MM.1S (cell line): Measurements from ENCODE around the gene PAM16.

Experiments used
- EZH2 ChIP-seq: fragments of 300-600 bp; sonication (generic); optimal IDR thresholded peaks from 2 replicates; pipeline ENCODE3; 2017; ENCODE audit warnings: low read depth, mild to moderate bottlenecking, antibody characterized with exemption, low read length, mixed read lengths
- EZH2phosphoT487 ChIP-seq: fragments of 300-600 bp; sonication (generic); IDR thresholded peaks from 2 replicates; pipeline ENCODE4 v1.6.1; 2018; ENCODE audit warnings: antibody characterized with exemption, low read length
- TF ChIP-seq, protein P1 (sequence below): fragments of 300-600 bp; sonication (generic); IDR thresholded peaks from 2 replicates; pipeline ENCODE4 v1.5.1; 2016; ENCODE audit warnings: antibody characterized with exemption, low read length, mixed read lengths

DNA sequence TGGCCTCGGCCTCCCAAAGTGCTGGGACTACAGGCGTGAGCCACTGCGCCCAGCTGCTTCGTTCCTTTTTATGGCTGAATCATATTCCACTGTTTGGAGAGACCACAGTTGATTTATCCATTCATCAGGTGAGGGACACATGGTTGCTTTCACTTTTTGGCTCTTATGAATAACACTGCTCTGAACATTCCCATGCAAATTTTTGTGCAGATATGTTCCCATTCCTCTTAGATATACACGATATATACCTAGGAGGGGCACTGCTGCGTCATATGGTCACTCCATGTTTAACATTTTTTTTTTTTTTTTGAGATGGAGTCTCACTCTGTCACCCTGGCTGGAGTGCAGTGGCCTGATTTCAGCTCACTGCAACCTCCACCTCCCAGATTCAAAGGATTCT, 49.2 kb downstream of the PAM16 start:
- TF ChIP-seq, protein P1, sequence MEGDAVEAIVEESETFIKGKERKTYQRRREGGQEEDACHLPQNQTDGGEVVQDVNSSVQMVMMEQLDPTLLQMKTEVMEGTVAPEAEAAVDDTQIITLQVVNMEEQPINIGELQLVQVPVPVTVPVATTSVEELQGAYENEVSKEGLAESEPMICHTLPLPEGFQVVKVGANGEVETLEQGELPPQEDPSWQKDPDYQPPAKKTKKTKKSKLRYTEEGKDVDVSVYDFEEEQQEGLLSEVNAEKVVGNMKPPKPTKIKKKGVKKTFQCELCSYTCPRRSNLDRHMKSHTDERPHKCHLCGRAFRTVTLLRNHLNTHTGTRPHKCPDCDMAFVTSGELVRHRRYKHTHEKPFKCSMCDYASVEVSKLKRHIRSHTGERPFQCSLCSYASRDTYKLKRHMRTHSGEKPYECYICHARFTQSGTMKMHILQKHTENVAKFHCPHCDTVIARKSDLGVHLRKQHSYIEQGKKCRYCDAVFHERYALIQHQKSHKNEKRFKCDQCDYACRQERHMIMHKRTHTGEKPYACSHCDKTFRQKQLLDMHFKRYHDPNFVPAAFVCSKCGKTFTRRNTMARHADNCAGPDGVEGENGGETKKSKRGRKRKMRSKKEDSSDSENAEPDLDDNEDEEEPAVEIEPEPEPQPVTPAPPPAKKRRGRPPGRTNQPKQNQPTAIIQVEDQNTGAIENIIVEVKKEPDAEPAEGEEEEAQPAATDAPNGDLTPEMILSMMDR, result no peak
- no peak for TF ChIP-seq EZH2
- no peak for TF ChIP-seq EZH2phosphoT487
